Activated T-cell treated with anti-CD3 and anti-CD28 coated beads, Interleukin-2, amount 50 U/mL, for 4 hours (primary cell): ENCODE measurements around the gene ALDH3B1. TPM values are rescaled to one million over a fixed set of nuclear protein-coding genes. Genes with fewer than 3 reads are reported as not detected.

Source experiments
- ATAC-seq, 2 donors: fragments of 200-7000 bp; cut with Tn5 transposase; one replicate each; pipeline ENCODE4 v1.10.0; 2021
- DNase-seq: peaks from one replicate; pipeline ENCODE4 v3.0.0-alpha.2; 2020
- H3K27me3 Mint-ChIP-seq: one replicate; pipeline ENCODE4 v1.8.0; 2021; ENCODE audit warnings: low read depth, mixed read lengths
- H3K36me3 Mint-ChIP-seq: one replicate; pipeline ENCODE4 v1.8.0; 2022; ENCODE audit warnings: mixed read lengths; ENCODE audit not compliant: insufficient read depth
- H3K4me1 Mint-ChIP-seq: one replicate; pipeline ENCODE4 v1.8.0; 2021; ENCODE audit warnings: low read depth, mixed read lengths
- H3K4me3 Mint-ChIP-seq: one replicate; pipeline ENCODE4 v1.8.0; 2021; ENCODE audit warnings: mild to moderate bottlenecking, moderate library complexity, mixed read lengths
- H3K9me3 Mint-ChIP-seq: one replicate; pipeline ENCODE4 v1.8.0; 2021; ENCODE audit warnings: mixed read lengths
- total RNA-seq, 3 donors: library from RNA; stranded (reverse); gene quantifications; one replicate each; pipeline ENCODE4 v1.2.1, GENCODE V29; 2021

ALDH3B1 gene
- total RNA-seq, 3 donors from 2014 or later = 0.08 to 0.15 TPM; not detected in 1

DNA sequence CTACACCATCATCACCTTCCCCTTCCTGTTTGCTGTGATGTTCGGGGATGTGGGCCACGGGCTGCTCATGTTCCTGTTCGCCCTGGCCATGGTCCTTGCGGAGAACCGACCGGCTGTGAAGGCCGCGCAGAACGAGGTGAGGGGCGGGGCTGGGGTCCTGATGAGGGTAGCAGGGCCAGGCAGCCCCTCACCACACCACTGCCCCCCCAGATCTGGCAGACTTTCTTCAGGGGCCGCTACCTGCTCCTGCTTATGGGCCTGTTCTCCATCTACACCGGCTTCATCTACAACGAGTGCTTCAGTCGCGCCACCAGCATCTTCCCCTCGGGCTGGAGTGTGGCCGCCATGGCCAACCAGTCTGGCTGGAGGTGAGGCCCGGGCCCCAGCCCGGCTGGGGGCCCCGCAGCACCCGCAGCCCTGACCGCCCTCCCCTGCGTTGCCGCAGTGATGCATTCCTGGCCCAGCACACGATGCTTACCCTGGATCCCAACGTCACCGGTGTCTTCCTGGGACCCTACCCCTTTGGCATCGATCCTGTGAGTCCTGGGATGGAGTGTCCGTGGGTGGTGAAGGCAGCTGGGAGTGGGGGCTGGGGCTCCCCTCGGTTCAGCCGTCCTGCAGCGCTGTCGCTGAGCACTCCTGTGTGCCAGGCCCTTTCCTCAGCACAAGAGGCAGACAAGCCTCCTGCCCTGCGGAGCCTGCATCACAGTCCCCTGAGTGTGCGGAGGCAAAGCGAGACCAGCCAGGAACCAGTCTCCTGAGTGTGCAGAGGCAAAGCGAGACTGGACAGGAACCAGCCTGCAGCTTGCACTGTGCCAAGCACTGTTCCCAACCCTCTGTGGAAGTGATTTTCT, 37.5 kb downstream of the ALDH3B1 start:
- ATAC-seq (no peak), DNase-seq (no peak)
- Mint-ChIP-seq H3K9me3 (no peaks in the 10 kb centered on the region), H3K36me3 (peaks cover 17% of the 10 kb centered on the region), H3K27me3 (no peaks in the 10 kb centered on the region), H3K4me1 (no peaks in the 10 kb centered on the region), H3K4me3 (no peak overlapping the region)

DNA sequence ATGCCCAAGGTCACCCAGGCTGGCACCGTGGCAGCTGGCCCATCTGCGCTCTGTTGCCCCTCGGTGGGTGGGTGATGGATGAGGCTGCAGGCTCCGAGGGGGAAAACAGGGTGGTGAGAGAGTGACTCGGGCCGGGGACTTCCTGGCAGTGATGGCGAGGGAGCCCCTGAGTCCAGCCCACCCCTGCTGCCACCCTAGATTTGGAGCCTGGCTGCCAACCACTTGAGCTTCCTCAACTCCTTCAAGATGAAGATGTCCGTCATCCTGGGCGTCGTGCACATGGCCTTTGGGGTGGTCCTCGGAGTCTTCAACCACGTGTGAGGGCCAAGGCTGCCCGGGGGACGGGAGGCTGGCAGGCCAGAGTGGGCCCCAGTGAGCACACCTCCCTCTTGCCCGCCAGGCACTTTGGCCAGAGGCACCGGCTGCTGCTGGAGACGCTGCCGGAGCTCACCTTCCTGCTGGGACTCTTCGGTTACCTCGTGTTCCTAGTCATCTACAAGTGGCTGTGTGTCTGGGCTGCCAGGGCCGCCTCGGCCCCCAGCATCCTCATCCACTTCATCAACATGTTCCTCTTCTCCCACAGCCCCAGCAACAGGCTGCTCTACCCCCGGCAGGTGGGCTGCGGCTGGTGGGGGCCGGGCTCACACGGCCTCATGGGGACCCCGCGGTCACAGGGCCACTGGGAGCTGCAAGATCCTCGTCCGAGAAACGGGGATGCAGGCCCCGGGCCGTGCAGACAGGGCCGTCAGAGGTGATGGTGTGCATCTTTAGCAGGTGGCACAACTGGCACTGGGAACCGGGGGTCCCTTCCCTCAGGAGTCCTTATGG, 38.8 kb downstream of the ALDH3B1 start:
- H3K9me3 Mint-ChIP-seq = no peaks in the 10 kb centered on the region
- no peak overlapping the region for H3K4me3 Mint-ChIP-seq
- no peaks in the 10 kb centered on the region for H3K27me3 Mint-ChIP-seq
- H3K4me1 Mint-ChIP-seq = no peaks in the 10 kb centered on the region
- ATAC-seq = no peak
- no peak for DNase-seq
- H3K36me3 Mint-ChIP-seq = peaks cover 17% of the 10 kb centered on the region

DNA sequence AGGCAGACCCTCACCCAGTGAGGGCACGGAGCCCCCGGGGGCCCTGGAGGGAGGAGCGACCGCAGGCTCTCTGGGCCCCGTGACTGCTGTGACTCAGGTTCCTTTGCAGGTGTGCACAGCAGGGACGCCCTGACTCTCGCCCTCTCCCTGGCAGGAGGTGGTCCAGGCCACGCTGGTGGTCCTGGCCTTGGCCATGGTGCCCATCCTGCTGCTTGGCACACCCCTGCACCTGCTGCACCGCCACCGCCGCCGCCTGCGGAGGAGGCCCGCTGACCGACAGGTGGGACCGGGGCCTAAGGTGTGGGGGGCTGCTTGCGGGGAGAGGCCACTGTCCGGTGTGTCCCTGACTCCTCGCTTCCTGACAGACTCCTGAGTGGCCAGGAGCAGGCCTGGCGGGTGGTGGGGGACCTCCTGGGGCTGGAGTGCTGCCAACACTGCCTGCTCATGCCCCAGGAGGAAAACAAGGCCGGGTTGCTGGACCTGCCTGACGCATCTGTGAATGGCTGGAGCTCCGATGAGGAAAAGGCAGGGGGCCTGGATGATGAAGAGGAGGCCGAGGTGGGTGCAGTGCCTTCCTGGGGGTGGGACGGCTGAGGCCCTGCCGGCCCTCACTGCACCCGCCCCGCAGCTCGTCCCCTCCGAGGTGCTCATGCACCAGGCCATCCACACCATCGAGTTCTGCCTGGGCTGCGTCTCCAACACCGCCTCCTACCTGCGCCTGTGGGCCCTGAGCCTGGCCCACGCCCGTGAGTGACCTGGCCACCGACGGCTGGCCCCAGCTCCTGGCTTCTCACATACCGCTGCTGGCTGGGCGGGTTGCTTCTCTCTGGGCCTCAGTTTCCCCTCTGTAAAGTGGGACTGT, 39.6 kb downstream of the ALDH3B1 start:
- H3K4me3 Mint-ChIP-seq = no peak overlapping the region
- H3K36me3 Mint-ChIP-seq = peaks cover 17% of the 10 kb centered on the region
- no peak for ATAC-seq
- no peaks in the 10 kb centered on the region for H3K4me1 Mint-ChIP-seq
- H3K27me3 Mint-ChIP-seq = no peaks in the 10 kb centered on the region
- H3K9me3 Mint-ChIP-seq = no peaks in the 10 kb centered on the region
- no peak for DNase-seq

DNA sequence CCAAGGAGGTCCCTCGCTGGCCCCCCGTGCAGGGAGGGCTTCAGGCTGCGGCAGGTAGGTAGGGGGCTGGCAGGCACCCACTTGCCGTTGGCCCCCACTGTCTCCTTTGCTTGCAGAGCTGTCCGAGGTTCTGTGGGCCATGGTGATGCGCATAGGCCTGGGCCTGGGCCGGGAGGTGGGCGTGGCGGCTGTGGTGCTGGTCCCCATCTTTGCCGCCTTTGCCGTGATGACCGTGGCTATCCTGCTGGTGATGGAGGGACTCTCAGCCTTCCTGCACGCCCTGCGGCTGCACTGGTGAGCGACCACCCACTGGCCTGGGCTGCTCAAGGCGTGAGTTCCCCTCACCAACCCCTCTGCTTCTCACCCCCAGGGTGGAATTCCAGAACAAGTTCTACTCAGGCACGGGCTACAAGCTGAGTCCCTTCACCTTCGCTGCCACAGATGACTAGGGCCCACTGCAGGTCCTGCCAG, 40.3 kb downstream of the ALDH3B1 start:
- ATAC-seq (no peak), DNase-seq (no peak)
- no peaks in the 10 kb centered on the region for H3K27me3 Mint-ChIP-seq
- no peaks in the 10 kb centered on the region for H3K4me1 Mint-ChIP-seq
- peaks cover 17% of the 10 kb centered on the region for H3K36me3 Mint-ChIP-seq
- no peak overlapping the region for H3K4me3 Mint-ChIP-seq
- no peaks in the 10 kb centered on the region for H3K9me3 Mint-ChIP-seq

- Mint-ChIP-seq H3K9me3 (no peaks in the 10 kb centered on the region), H3K4me3 (no peak overlapping the region), H3K27me3 (no peaks in the 10 kb centered on the region), H3K36me3 (peaks cover 17% of the 10 kb centered on the region), H3K4me1 (no peaks in the 10 kb centered on the region)
- DNase-seq (no peak), ATAC-seq (no peak)
These were observed 41.3 kb downstream of the ALDH3B1 start for GRCh38 chr11:68051191-68052136.

- no peaks in the 10 kb centered on the region for H3K4me1 Mint-ChIP-seq
- no peaks in the 10 kb centered on the region for H3K9me3 Mint-ChIP-seq
- H3K36me3 Mint-ChIP-seq = peaks cover 17% of the 10 kb centered on the region
- DNase-seq (no peak), ATAC-seq (no peak)
- no peak overlapping the region for H3K4me3 Mint-ChIP-seq
- H3K27me3 Mint-ChIP-seq = no peaks in the 10 kb centered on the region
These were observed 42.2 kb downstream of the ALDH3B1 start for GRCh38 chr11:68052137-68052873.

DNA sequence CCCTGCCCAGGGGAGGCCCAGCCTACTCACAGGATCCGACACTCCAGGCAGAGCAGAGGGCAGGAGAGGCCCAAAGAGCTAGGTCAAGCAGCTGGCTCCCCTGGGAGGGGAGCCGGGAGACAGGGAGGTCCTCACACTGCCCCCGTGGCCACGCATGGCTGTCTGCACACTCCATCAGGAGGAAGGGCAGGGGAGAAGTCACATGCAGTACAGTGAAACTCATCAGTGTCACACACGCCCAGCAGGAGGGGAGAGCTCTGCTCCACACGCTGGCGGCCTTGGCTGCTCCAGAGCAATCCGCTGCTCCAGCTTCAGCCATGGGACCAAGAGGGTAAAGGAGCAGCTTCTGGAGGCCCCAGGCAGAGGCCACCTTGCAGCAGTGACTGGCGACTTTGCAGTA, 43.0 kb downstream of the ALDH3B1 start:
- H3K27me3 Mint-ChIP-seq = no peaks in the 10 kb centered on the region
- DNase-seq (no peak), ATAC-seq (no peak)
- no peak overlapping the region for H3K4me3 Mint-ChIP-seq
- peaks cover 17% of the 10 kb centered on the region for H3K36me3 Mint-ChIP-seq
- H3K9me3 Mint-ChIP-seq = no peaks in the 10 kb centered on the region
- no peaks in the 10 kb centered on the region for H3K4me1 Mint-ChIP-seq

DNA sequence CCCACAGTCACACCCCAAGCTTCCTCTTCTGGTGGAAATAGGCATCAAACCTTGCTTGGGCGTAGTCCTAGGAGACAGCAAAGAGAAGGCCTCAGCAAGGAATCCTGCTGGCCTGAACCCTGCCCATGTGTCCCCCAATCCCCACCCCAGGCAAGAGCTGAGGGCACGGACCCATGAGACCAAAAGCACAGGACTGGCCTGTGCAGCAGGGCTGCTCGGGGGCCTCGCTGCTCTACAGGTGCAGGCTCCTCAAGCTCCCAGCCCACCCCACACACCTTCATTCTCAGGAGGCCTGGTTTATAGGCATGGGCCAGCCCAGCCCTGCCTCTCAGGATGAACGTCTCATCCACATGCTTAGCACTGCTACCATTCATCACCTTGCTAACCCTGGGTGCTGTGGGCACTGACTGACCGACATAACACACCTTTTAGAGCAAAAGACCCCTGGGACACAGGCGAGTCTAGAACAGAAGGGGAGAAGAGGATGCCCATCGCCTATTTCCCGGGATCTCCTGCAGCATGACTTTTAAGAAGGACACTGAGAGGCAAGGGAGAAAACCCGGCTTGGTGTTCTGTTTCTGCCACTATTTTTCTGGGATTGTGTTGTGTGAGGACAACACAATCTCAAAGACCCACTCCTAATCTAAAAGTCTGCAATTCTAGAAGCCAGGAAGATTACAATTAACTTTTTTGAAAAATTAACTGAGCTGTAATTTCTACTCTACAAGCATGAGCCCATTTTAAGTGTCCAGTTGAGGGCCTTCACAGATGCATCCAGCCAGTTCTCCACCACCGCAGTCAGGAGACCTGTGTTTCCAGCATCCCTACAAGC, 44.1 kb downstream of the ALDH3B1 start:
- no peaks in the 10 kb centered on the region for H3K4me1 Mint-ChIP-seq
- no peaks in the 10 kb centered on the region for H3K9me3 Mint-ChIP-seq
- no peaks in the 10 kb centered on the region for H3K27me3 Mint-ChIP-seq
- H3K36me3 Mint-ChIP-seq = peaks cover 11% of the 10 kb centered on the region
- DNase-seq (no peak), ATAC-seq (no peak)
- no peak overlapping the region for H3K4me3 Mint-ChIP-seq

GRCh38 chr11:68056317-68057285, 46.5 kb downstream of the ALDH3B1 start:
- no peaks in the 10 kb centered on the region for H3K4me1 Mint-ChIP-seq
- no peaks in the 10 kb centered on the region for H3K9me3 Mint-ChIP-seq
- DNase-seq (no peak), ATAC-seq (no peak)
- no peaks in the 10 kb centered on the region for H3K27me3 Mint-ChIP-seq
- peaks cover 8% of the 10 kb centered on the region for H3K36me3 Mint-ChIP-seq
- H3K4me3 Mint-ChIP-seq = no peak overlapping the region

DNA sequence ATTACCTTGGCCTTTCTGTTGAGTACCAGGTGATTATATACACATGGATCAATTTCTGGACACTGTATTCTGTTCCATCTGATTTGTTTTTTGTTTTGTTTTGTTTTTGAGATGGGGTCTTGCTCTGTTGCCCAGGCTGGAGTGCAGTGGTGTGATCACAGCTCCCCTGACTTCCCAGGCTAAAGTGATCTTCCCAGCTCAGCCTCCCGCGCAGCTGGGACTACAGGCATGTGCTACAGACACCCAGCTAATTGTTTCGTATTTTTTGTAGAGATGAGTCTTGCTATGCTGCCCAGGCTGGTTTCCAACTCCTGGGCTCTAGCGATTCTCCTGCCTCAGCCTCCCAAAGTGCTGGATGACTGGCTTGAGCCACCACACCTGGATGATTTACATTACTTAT, 47.7 kb downstream of the ALDH3B1 start:
- no peak for DNase-seq
- no peaks in the 10 kb centered on the region for H3K27me3 Mint-ChIP-seq
- no peaks in the 10 kb centered on the region for H3K4me1 Mint-ChIP-seq
- peaks cover 6% of the 10 kb centered on the region for H3K36me3 Mint-ChIP-seq
- H3K4me3 Mint-ChIP-seq = no peak overlapping the region
- no peaks in the 10 kb centered on the region for H3K9me3 Mint-ChIP-seq
- no peak for ATAC-seq

DNA sequence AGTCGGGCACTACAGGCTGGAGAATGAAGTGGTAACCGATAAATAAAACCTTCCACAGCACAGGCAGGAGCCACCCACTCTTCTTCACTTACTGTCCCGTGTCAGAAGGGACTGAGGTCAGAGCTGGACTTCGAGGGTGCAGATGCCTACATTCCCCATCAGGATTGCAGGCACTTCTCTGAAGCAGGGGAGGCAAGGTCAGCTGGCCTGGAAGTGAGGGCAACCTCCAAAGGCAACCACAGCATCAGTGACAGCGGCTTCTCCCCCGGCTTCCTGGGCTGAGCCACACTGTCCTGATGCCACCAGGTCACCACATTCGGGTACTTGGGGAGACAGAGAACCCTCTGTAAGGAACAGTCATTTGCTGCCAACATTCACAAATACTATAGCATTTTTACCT, 51.4 kb downstream of the ALDH3B1 start:
- DNase-seq = no peak
- no peak for ATAC-seq
- Mint-ChIP-seq H3K4me1 (no peaks in the 10 kb centered on the region), H3K27me3 (no peaks in the 10 kb centered on the region), H3K36me3 (peaks cover 21% of the 10 kb centered on the region), H3K9me3 (no peaks in the 10 kb centered on the region), H3K4me3 (no peak overlapping the region)
